D721Med (cell line): ENCODE measurements around the gene DAGLA.

ENCODE experiments used
- DNase-seq: peaks from one replicate; pipeline ENCODE4 v3.0.0; 2011; ENCODE audit warnings: low spot score; ENCODE audit not compliant: insufficient read length
- FAIRE-seq: peaks from 2 replicates; lab custom pipeline; 2011; peaks lifted over from hg19 to GRCh38; lab: Jason Lieb, UNC
- TF ChIP-seq, protein P1 (sequence below): IDR thresholded peaks from 2 replicates; pipeline ENCODE4 v1.5.1; 2012; ENCODE audit warnings: mild to moderate bottlenecking, control low read depth; ENCODE audit not compliant: insufficient read depth; ENCODE audit errors: missing control alignments

The DAGLA gene

DNA sequence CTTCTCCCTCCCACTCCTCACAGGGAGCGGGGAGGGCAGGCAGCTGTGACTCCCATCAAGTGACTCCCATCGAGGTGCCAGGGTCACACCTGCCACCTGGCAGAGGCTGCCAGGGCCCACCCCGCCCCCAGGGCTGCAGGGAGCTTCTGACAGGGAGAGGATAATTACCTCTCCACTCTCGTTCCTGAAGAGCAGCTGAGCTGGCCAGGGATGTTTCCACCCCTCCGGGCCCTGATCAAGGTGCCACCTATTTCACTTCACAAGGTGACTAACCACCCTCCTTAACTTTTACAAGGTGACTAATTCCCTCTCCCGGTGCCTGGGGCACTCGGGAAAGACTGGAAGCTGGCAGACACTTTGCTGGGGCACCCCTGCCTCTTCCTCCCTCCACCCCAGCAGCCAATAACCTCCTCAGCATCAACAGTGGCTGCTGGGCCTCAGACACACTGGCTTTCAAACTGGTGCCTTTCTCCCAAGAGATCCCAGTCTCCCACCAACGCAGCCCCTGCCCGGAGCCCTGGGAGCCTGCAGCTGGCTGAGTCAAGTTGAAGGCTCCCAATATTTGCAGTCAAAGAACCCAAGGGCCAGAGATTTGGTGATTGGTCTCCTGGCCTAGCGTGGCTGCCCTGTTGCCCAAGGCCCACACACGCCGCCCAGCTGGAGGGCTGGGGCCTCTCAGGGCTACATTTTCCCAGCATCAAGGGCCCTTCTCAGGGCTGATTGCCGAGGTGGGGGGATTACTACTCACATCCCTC, 50.2 kb downstream of the DAGLA start:
- TF ChIP-seq, protein P1, sequence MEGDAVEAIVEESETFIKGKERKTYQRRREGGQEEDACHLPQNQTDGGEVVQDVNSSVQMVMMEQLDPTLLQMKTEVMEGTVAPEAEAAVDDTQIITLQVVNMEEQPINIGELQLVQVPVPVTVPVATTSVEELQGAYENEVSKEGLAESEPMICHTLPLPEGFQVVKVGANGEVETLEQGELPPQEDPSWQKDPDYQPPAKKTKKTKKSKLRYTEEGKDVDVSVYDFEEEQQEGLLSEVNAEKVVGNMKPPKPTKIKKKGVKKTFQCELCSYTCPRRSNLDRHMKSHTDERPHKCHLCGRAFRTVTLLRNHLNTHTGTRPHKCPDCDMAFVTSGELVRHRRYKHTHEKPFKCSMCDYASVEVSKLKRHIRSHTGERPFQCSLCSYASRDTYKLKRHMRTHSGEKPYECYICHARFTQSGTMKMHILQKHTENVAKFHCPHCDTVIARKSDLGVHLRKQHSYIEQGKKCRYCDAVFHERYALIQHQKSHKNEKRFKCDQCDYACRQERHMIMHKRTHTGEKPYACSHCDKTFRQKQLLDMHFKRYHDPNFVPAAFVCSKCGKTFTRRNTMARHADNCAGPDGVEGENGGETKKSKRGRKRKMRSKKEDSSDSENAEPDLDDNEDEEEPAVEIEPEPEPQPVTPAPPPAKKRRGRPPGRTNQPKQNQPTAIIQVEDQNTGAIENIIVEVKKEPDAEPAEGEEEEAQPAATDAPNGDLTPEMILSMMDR, result no peak
- no peak for DNase-seq
- FAIRE-seq, result no peak

DNA sequence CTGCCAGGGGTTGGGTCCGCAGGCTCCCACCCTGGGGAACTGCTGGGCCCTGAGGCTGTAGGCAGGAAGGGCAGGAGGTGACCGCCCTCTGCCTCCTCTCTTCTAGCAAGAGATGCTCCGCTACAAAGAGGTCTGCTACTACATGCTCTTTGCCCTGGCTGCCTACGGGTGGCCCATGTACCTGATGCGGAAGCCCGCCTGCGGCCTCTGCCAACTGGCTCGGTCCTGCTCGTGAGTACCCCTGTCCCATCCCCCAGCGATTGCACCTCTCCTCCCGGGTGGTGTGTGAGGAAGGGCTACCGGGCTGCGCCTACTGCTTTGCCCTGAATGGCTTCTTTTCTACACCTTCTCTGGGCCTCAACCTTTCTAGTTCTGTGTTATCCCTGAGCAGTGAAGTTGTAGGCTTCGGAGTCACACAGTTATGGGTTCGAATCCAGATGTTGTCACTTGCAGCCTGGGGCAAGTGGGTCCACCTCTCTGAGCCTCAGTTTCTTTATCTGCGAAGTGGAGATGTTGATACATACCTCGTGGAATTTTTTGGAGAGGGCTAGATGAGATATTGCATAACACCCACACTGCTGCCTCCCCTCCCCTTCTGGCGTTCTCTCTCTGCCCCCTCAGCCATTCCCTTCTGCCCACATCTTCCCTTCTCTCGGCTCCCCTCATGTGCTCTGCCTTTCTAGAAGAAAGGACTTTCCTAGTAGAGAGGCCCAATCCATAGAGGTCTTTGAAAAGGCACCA, 51.2 kb downstream of the DAGLA start:
- TF ChIP-seq, protein P1, result no peak
- FAIRE-seq (no peak), DNase-seq (no peak)

GRCh38 chr11:61731952-61732675, 51.9 kb downstream of the DAGLA start:
- no peak for DNase-seq
- TF ChIP-seq, protein P1, result no peak
- no peak for FAIRE-seq

- no peak for FAIRE-seq
- TF ChIP-seq, protein P1, result no peak
Measured at GRCh38 chr11:61732705-61733104, 52.5 kb downstream of the DAGLA start.

DNA sequence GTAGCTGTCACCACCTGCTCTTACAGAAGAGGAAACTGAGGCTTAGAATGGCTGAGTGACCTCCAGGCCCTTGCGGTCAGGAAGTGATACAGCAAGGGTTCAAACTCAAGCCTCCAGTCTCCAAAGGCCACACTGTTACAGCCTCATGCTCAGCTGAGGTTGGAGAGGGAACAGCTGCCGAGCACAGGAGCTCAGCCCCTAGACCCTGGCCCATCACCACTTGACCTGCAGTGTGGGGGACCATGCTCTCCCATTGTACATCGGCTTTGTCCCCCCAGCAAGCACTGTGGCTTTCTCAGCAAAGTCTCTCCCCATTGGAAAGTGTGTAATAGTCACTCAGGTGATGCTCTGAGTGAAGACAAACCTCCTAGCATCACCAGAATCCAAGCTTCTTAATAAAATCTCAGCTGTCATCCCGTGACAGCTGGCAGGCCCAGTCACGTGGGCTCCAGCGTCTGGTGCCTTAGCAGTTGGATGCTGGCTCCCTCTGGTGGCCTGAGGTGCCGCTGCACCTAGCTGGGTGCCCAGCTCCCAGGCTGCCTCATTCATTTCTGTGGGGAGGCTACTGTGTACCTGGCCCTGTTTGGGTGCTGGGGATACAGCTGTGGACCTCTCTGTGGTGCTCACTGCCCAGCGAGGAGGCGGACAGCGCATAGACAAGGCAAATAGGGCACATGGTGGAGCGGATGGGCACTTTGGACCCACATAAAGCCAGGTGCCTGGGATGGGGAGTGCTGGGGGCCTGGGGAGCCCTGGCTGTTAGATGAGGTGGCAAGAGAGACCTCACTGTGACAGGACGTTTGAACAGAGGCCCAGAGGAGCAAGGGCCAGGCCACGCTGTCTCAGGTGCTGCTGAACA, 53.2 kb downstream of the DAGLA start:
- peak; percentile 99 for DNase-seq
- TF ChIP-seq, protein P1, result peak; percentile 96
- peak; percentile 66 for FAIRE-seq

More at GRCh38 chr11:61732705-61733104, 52.5 kb downstream of the DAGLA start:
- DNase-seq, result no peak

DNA sequence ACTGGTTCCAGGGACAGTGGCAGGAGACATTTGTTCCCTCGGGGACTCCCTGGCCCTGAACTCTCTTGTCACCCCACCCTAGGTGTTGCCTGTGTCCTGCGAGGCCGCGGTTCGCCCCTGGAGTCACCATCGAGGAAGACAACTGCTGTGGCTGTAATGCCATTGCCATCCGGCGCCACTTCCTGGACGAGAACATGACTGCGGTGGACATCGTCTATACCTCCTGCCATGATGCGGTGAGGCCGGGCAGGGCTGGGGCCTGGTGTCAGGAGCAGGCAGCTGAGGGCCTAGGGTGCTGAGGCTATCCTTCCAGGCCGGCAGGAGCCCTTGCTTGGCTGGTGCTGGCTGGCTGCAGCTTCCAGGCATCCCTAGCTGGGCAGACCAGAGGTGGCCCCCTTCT, 54.6 kb downstream of the DAGLA start:
- no peak for DNase-seq
- FAIRE-seq, result no peak
- TF ChIP-seq, protein P1, result no peak
